ENCODE results near the gene GNAZ. TPM values are rescaled to one million over a fixed set of nuclear protein-coding genes. Genes with fewer than 3 reads are reported as not detected.

GNAZ gene
- total RNA-seq, 4 donors from 2014 or later: 50.1 to 89.2 (median 55.0) TPM

GRCh38 chr22:23079814-23080521 lies 9.6 kb downstream of the GNAZ start:
- peaks cover 0 to 6% (median 0%) of the 10 kb centered on the region in 3 donors for H3K4me1 ChIP-seq

GRCh38 chr22:23080613-23081290 lies 10.4 kb downstream of the GNAZ start:
- Histone ChIP-seq H3K4me1 (peaks cover 0 to 6% (median 0%) of the 10 kb centered on the region in 3 donors), H3K4me3 (no peak overlapping the region), H3K27ac (no peak overlapping the region), H3K36me3 (no peaks in the 10 kb centered on the region), H3K9me3 (no peaks in the 10 kb centered on the region), H3K27me3 (no peaks in the 10 kb centered on the region)
- no peak for TF ChIP-seq POLR2A (IDR thresholded peaks at IDR 0.05)
- TF ChIP-seq EP300 (IDR thresholded peaks at IDR 0.05): no peak
- no peak for TF ChIP-seq POLR2AphosphoS5 (IDR thresholded peaks at IDR 0.05)
- no peak for TF ChIP-seq CTCF (IDR thresholded peaks at IDR 0.05)
- WGBS, 2 donors (ENCODE audit: low coverage in 1 of 2): 85 to 92% methylated on average over 8 to 9 of the region's 11 CpGs
- no peak for ATAC-seq

More at GRCh38 chr22:23079814-23080521, 9.6 kb downstream of the GNAZ start:
- no peak overlapping the region for H3K4me3 ChIP-seq
- no peak overlapping the region for H3K27ac ChIP-seq
- no peaks in the 10 kb centered on the region for H3K9me3 ChIP-seq
- H3K36me3 ChIP-seq: no peaks in the 10 kb centered on the region
- no peak for ATAC-seq
- TF ChIP-seq CTCF (IDR thresholded peaks at IDR 0.05): no peak
- TF ChIP-seq EP300 (IDR thresholded peaks at IDR 0.05): no peak
- TF ChIP-seq POLR2AphosphoS5 (IDR thresholded peaks at IDR 0.05): no peak
- no peak for TF ChIP-seq POLR2A (IDR thresholded peaks at IDR 0.05)
- H3K27me3 ChIP-seq: no peaks in the 10 kb centered on the region
- WGBS, 2 donors (ENCODE audit: low coverage in 1 of 2): 80 to 88% methylated on average over 1 to 2 of the region's 9 CpGs

- Histone ChIP-seq H3K36me3 (no peaks in the 10 kb centered on the region), H3K27me3 (no peaks in the 10 kb centered on the region), H3K4me3 (no peak overlapping the region), H3K27ac (no peak overlapping the region), H3K4me1 (peaks cover 0 to 15% (median 0%) of the 10 kb centered on the region in 3 donors), H3K9me3 (no peaks in the 10 kb centered on the region)
- ATAC-seq: no peak
- no peak for TF ChIP-seq EP300 (IDR thresholded peaks at IDR 0.05)
- TF ChIP-seq CTCF (IDR thresholded peaks at IDR 0.05): no peak
- TF ChIP-seq POLR2A (IDR thresholded peaks at IDR 0.05): no peak
- TF ChIP-seq POLR2AphosphoS5 (IDR thresholded peaks at IDR 0.05): no peak
- 63 to 80% methylated on average over 2 to 3 of the region's 5 CpGs for WGBS, 2 donors (ENCODE audit: low coverage in 1 of 2)
These were observed 12.4 kb downstream of the GNAZ start for GRCh38 chr22:23082534-23083314.

GRCh38 chr22:23083315-23084021 lies 13.1 kb downstream of the GNAZ start:
- Histone ChIP-seq H3K27ac (no peak overlapping the region), H3K9me3 (no peaks in the 10 kb centered on the region), H3K4me1 (peaks cover 0 to 19% (median 0%) of the 10 kb centered on the region in 3 donors), H3K27me3 (no peaks in the 10 kb centered on the region), H3K36me3 (no peaks in the 10 kb centered on the region), H3K4me3 (no peak overlapping the region)
- WGBS, 2 donors (ENCODE audit: low coverage in 1 of 2): 76 to 79% methylated on average over 5 to 6 of the region's 13 CpGs
- no peak for ATAC-seq
- TF ChIP-seq POLR2AphosphoS5 (IDR thresholded peaks at IDR 0.05) (no peak), CTCF (IDR thresholded peaks at IDR 0.05) (no peak), EP300 (IDR thresholded peaks at IDR 0.05) (no peak), POLR2A (IDR thresholded peaks at IDR 0.05) (no peak)

All from gastroesophageal sphincter (tissue), 4 donors.